DND-41 (cell line): ENCODE measurements around the gene SNX27.

Source experiments
- ATAC-seq: fragments of 200-7000 bp; cut with Tn5 transposase; 3 replicates; pipeline ENCODE4 v1.9.1; 2021; ENCODE audit warnings: low read depth; ENCODE audit not compliant: insufficient read depth
- DNase-seq: peaks from one replicate; pipeline ENCODE4 v3.0.0-alpha.2; 2020
- H2AFZ ChIP-seq: 2 replicates; pipeline ENCODE4 v1.6.0; 2012; ENCODE audit warnings: low read depth, low read length
- H3K27ac ChIP-seq: 2 replicates; pipeline ENCODE4 v1.5.1; 2012; ENCODE audit warnings: low read length, inconsistent platforms
- H3K27me3 ChIP-seq: fragments of 200-600 bp; sonication (generic); 2 replicates; pipeline ENCODE4 v1.6.0; 2012; ENCODE audit warnings: low read length, mild to moderate bottlenecking, inconsistent platforms; ENCODE audit not compliant: insufficient read depth, poor library complexity
- H3K36me3 ChIP-seq: 2 replicates; pipeline ENCODE4 v1.5.1; 2012; ENCODE audit warnings: low read length, inconsistent platforms; ENCODE audit not compliant: insufficient read depth
- H3K4me1 ChIP-seq: 2 replicates; pipeline ENCODE4 v1.5.1; 2012; ENCODE audit warnings: mild to moderate bottlenecking, low read length; ENCODE audit not compliant: insufficient read depth
- H3K4me2 ChIP-seq: 2 replicates; pipeline ENCODE4 v1.6.0; 2012; ENCODE audit warnings: mild to moderate bottlenecking, moderate library complexity, low read length, inconsistent platforms; ENCODE audit not compliant: insufficient read depth
- H3K4me3 ChIP-seq, 2 experiments: fragments of 200-600 bp in 1 of 2; shearing (Covaris generic) in 1 of 2; 2 replicates each; pipeline ENCODE4 v1.5.1; 2012 to 2016; ENCODE audit warnings: inconsistent platforms in 2 of 2, low read length in 2 of 2, mild to moderate bottlenecking in 2 of 2, low read depth in 1 of 2, moderate library complexity in 1 of 2
- H3K79me2 ChIP-seq: 2 replicates; pipeline ENCODE4 v1.6.0; 2012; ENCODE audit warnings: low read length, inconsistent platforms; ENCODE audit not compliant: insufficient read depth
- H3K9ac ChIP-seq: 2 replicates; pipeline ENCODE4 v1.6.0; 2012; ENCODE audit warnings: low read depth, mild to moderate bottlenecking, inconsistent platforms, low read length, moderate library complexity
- H3K9me3 ChIP-seq: 2 replicates; pipeline ENCODE4 v1.5.1; 2012; ENCODE audit warnings: low read length, moderate library complexity, mild to moderate bottlenecking, inconsistent platforms; ENCODE audit not compliant: insufficient read depth, severe bottlenecking
- H4K20me1 ChIP-seq: 2 replicates; pipeline ENCODE4 v1.6.0; 2012; ENCODE audit warnings: low read length; ENCODE audit not compliant: insufficient read depth
- EZH2 ChIP-seq: IDR thresholded peaks from 3 replicates; pipeline ENCODE4 v1.6.1; 2012; ENCODE audit warnings: borderline replicate concordance, low read depth, mild to moderate bottlenecking, moderate library complexity, low read length, inconsistent platforms; ENCODE audit not compliant: severe bottlenecking
- TF ChIP-seq, protein P1 (sequence below): IDR thresholded peaks from 2 replicates; pipeline ENCODE4 v1.5.1; 2012; ENCODE audit warnings: borderline replicate concordance, low read length, moderate library complexity, mild to moderate bottlenecking; ENCODE audit not compliant: poor library complexity, severe bottlenecking; ENCODE audit errors: extremely low read depth

Gene SNX27

DNA sequence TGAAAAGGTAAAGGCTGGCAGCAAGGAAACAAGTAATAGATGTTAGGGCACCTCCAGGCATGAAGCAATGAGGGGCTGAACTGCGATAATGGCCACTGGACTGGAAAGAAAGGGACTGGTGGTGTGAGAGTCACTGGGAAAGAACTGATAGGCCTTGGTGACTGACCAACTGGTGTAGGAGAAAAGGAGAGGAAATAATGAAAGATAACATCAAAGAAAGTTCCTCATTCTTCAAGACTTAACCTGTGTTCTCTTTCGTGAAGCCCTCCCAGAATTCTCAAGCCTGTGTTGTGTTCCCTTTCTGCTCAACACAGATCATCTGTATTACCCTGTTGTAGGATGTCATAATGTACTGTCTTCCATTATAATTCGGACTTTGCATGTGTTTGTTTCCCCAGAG, 20.9 kb upstream of the SNX27 start:
- Histone ChIP-seq H3K27ac (no peak overlapping the region), H3K9ac (no peak overlapping the region), H3K79me2 (no peaks in the 10 kb centered on the region), H3K4me1 (peaks cover 6% of the 10 kb centered on the region), H3K4me3 (no peak overlapping the region), H3K4me2 (no peak overlapping the region), H3K36me3 (no peaks in the 10 kb centered on the region), H3K27me3 (no peaks in the 10 kb centered on the region), H3K9me3 (no peaks in the 10 kb centered on the region), H4K20me1 (no peaks in the 10 kb centered on the region), H2AFZ (no peak overlapping the region)
- TF ChIP-seq, protein P1, sequence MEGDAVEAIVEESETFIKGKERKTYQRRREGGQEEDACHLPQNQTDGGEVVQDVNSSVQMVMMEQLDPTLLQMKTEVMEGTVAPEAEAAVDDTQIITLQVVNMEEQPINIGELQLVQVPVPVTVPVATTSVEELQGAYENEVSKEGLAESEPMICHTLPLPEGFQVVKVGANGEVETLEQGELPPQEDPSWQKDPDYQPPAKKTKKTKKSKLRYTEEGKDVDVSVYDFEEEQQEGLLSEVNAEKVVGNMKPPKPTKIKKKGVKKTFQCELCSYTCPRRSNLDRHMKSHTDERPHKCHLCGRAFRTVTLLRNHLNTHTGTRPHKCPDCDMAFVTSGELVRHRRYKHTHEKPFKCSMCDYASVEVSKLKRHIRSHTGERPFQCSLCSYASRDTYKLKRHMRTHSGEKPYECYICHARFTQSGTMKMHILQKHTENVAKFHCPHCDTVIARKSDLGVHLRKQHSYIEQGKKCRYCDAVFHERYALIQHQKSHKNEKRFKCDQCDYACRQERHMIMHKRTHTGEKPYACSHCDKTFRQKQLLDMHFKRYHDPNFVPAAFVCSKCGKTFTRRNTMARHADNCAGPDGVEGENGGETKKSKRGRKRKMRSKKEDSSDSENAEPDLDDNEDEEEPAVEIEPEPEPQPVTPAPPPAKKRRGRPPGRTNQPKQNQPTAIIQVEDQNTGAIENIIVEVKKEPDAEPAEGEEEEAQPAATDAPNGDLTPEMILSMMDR, result no peak
- TF ChIP-seq EZH2, result no peak
- DNase-seq (no peak), ATAC-seq (no peak)

DNA sequence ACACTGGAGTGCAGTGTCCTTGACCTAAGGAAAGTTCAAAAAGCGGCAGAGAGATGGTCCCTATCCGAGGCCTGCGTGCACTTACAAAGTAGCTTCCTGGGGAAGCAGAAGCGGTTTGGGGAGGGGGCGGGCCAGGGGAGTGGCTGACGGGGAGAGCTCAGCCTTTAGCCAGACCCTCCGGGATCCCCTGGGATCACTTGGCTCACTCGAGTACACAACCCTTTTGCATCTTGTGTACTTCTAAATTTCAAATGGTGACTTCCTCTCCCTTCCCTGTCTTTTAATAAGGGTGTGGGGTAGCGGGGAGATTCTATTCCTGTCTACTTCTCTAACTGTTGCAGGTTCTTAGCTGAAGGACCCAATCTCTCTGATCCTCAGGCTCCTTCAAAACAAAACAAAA, 18.1 kb upstream of the SNX27 start:
- no peaks in the 10 kb centered on the region for H3K27me3 ChIP-seq
- TF ChIP-seq, protein P1, result no peak
- TF ChIP-seq EZH2, result no peak
- H3K4me1 ChIP-seq, result peaks cover 6% of the 10 kb centered on the region
- H3K27ac ChIP-seq, result no peak overlapping the region
- H3K4me2 ChIP-seq, result 0 out of 2 replicates have a peak overlapping the region, but pooled peaks have one; percentile 23
- H3K9me3 ChIP-seq, result no peaks in the 10 kb centered on the region
- no peaks in the 10 kb centered on the region for H4K20me1 ChIP-seq
- no peaks in the 10 kb centered on the region for H3K36me3 ChIP-seq
- DNase-seq, result no peak
- no peak for ATAC-seq
- H3K79me2 ChIP-seq, result no peaks in the 10 kb centered on the region
- H2AFZ ChIP-seq, result peak overlapping the region; percentile 7; the same call in 1 of the 2 replicates
- no peak overlapping the region for H3K4me3 ChIP-seq
- no peak overlapping the region for H3K9ac ChIP-seq

DNA sequence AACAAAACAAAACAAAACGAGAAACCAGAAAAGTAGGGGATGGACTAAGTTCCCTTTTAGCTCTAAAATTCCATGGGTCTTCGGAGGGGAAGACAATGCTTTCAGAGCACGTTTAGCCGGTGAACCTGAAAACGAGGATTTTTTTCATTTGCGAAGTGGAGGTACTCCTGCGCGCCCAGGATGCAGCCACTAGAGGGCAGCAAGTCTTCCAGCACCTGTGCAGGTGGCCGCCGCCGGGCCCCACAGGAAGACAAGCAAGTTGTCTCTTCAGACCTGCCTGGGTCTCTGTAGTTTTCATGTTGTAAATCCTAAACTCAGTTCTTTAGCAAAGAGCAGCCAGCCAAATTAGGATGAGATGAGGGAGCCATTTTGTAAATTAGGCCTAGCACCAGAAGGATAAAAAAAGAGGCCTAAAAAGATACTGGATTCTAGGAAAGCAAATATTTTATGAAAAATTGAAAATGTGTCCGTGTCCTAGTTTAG, 17.7 kb upstream of the SNX27 start:
- Histone ChIP-seq H2AFZ (peak overlapping the region; percentile 7; the same call in 1 of the 2 replicates), H3K79me2 (no peaks in the 10 kb centered on the region), H3K9me3 (no peaks in the 10 kb centered on the region), H4K20me1 (no peaks in the 10 kb centered on the region), H3K27me3 (no peaks in the 10 kb centered on the region), H3K4me2 (0 out of 2 replicates have a peak overlapping the region, but pooled peaks have one; percentile 23), H3K4me3 (no peak overlapping the region), H3K9ac (no peak overlapping the region), H3K4me1 (peaks cover 6% of the 10 kb centered on the region), H3K36me3 (no peaks in the 10 kb centered on the region), H3K27ac (no peak overlapping the region)
- TF ChIP-seq, protein P1, result peak; percentile 92
- no peak for TF ChIP-seq EZH2
- peak; percentile 82 for ATAC-seq
- DNase-seq, result peak; percentile 72
